OCI-LY1 (cell line): Measurements from ENCODE around the gene CACNA2D4.

ENCODE experiments used
- CTCF ChIP-seq: fragments of 200-600 bp; sonication (generic), shearing (Covaris generic); IDR thresholded peaks from 2 replicates; pipeline ENCODE4 v1.5.1; 2017; ENCODE audit warnings: mild to moderate bottlenecking, antibody characterized with exemption, low read length, moderate library complexity, mixed read lengths
- EZH2 ChIP-seq: fragments of 200-600 bp; sonication (generic), shearing (Covaris generic); IDR thresholded peaks from 2 replicates; pipeline ENCODE4 v1.8.0; 2017; ENCODE audit warnings: borderline replicate concordance, mixed run types, mild to moderate bottlenecking, antibody characterized with exemption, low read length, moderate library complexity, mixed read lengths

GRCh38 chr12:1809591-1810190 lies 108.8 kb downstream of the CACNA2D4 start:
- TF ChIP-seq EZH2 (no peak), CTCF (no peak)
